ENCODE data around the gene PALM3. TPM values are rescaled to one million over a fixed set of nuclear protein-coding genes. Genes with fewer than 3 reads are reported as not detected.
"Not testable (repeated sequence)": the region's sequence is repeated elsewhere in the genome, so short reads cannot be mapped to it uniquely, and the experiment has no call there.

PALM3 gene
- total and polyA plus RNA-seq, 2 experiments from 2014 or later, result 2.1 to 3.4 TPM

DNA sequence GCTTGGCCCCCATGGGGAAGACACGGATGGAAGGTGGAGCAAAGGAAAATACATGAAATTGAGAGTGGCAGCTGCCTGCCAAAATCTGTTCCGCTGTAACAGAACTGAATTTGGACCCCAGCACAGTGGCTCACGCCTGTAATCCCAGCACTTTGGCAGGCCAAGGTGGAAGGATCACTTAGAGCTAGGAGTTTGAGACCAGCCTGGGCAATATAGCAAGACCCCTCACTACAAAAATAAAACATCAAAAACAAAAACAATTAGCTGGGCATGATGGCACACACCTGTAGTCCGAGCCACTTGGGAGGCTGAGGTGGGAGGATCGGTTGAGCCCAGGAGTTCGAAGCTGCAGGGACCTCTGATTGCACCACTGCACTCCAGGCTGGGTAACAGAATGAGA is 9.4 kb downstream of the PALM3 start:
- Histone ChIP-seq H3K79me2 (no peaks in the 10 kb centered on the region), H4K20me1 (ENCODE audit: insufficient read depth, poor library complexity, severe bottlenecking) (no peaks in the 10 kb centered on the region), H3K36me3 (replicated peaks; ENCODE audit: insufficient read depth, low read depth) (no peaks in the 10 kb centered on the region), H3K9me3 (ENCODE audit: low read depth) (no peaks in the 10 kb centered on the region), H3K27me3 (no peaks in the 10 kb centered on the region), H3K27ac (no peak overlapping the region), H3K4me1 (ENCODE audit: insufficient read depth) (no peaks in the 10 kb centered on the region), H2AFZ (no peak overlapping the region), H3K4me3 (no peak overlapping the region), H3K4me2 (no peak overlapping the region), H3K9me2 (replicated peaks; ENCODE audit: insufficient read depth) (no peaks in the 10 kb centered on the region)
- TF ChIP-seq CTCF (IDR thresholded peaks at IDR 0.05; ENCODE audit: poor library complexity), result no peak
- no peak for TF ChIP-seq EZH2 (IDR thresholded peaks at IDR 0.05; ENCODE audit: borderline replicate concordance)
- TF ChIP-seq EZH2phosphoT487 (IDR thresholded peaks at IDR 0.05; ENCODE audit: low read depth, severe bottlenecking, unreplicated experiment), result no peak
- WGBS (ENCODE audit: low lambda C conversion rate, missing lambda C conversion rate), result 91% methylated on average over 6 of the region's 6 CpGs
- no peak for DNase-seq (ENCODE audit: low spot score)

- 83% methylated on average over 4 of the region's 9 CpGs for WGBS (ENCODE audit: low lambda C conversion rate, missing lambda C conversion rate)
- no peaks in the 10 kb centered on the region for H3K4me1 ChIP-seq (ENCODE audit: insufficient read depth)
- H3K79me2 ChIP-seq, result no peaks in the 10 kb centered on the region
- TF ChIP-seq EZH2phosphoT487 (IDR thresholded peaks at IDR 0.05; ENCODE audit: low read depth, severe bottlenecking, unreplicated experiment), result no peak
- TF ChIP-seq EZH2 (IDR thresholded peaks at IDR 0.05; ENCODE audit: borderline replicate concordance), result no peak
- TF ChIP-seq CTCF (IDR thresholded peaks at IDR 0.05; ENCODE audit: poor library complexity), result no peak
- no peaks in the 10 kb centered on the region for H3K9me2 ChIP-seq (replicated peaks; ENCODE audit: insufficient read depth)
- H3K36me3 ChIP-seq (replicated peaks; ENCODE audit: insufficient read depth, low read depth), result no peaks in the 10 kb centered on the region
- H3K4me2 ChIP-seq, result no peak overlapping the region
- no peaks in the 10 kb centered on the region for H3K27me3 ChIP-seq
- no peak overlapping the region for H3K27ac ChIP-seq
- no peak overlapping the region for H2AFZ ChIP-seq
- no peaks in the 10 kb centered on the region for H3K9me3 ChIP-seq (ENCODE audit: low read depth)
- DNase-seq (ENCODE audit: low spot score), result no peak
- no peak overlapping the region for H3K4me3 ChIP-seq
- no peaks in the 10 kb centered on the region for H4K20me1 ChIP-seq (ENCODE audit: insufficient read depth, poor library complexity, severe bottlenecking)
Measured at GRCh38 chr19:14051980-14052379, 9.9 kb downstream of the PALM3 start.

DNA sequence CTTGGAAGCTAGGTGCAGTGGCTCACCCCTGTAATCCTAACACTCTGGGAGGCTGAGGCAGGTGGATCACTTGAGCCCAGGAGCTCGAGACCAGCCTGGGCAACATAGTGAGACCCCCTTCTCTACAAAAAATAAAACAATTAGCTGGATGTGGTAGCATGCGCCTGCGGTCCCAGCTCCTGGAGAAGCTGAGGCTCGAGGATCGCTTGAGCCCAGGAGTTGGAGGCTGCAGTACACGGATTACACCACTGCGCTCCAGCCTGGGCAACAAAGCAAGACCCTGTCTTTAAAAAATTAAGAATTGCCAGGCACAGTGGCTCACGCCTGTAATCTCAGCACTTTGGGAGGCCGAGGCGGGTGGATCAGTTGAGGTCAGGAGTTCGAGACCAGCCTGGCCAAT is 10.9 kb downstream of the PALM3 start:
- H3K4me3 ChIP-seq; H3K27me3 ChIP-seq; H4K20me1 ChIP-seq (ENCODE audit: insufficient read depth, poor library complexity, severe bottlenecking); H3K4me2 ChIP-seq; H3K4me1 ChIP-seq (ENCODE audit: insufficient read depth); H3K9me3 ChIP-seq (ENCODE audit: low read depth); H2AFZ ChIP-seq; H3K9me2 ChIP-seq (replicated peaks; ENCODE audit: insufficient read depth); H3K36me3 ChIP-seq (replicated peaks; ENCODE audit: insufficient read depth, low read depth); H3K27ac ChIP-seq; DNase-seq (ENCODE audit: low spot score); H3K79me2 ChIP-seq: not testable (repeated sequence)
- 95% methylated on average over 11 of the region's 11 CpGs for WGBS (ENCODE audit: low lambda C conversion rate, missing lambda C conversion rate)

DNA sequence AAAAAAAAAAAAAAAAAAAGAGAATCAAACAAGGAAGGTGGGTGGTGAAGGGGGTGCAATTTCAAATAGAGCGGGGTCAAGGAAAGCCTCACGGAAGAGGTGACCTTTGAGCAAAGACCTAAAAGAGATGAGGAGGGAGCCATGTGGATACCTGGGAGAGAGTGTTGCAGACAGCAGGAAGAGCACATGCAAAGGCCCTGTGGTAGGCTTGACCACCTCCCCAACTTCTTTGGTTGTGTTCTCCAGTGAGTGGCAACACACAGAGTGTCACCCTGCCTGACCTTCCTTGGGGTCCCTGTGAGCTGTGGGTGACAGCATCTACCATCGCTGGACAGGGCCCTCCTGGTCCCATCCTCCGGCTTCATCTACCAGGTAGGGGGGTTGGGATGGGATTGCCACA is 11.4 kb downstream of the PALM3 start:
- Histone ChIP-seq H3K4me1 (ENCODE audit: insufficient read depth) (no peaks in the 10 kb centered on the region), H2AFZ (no peak overlapping the region), H3K79me2 (no peaks in the 10 kb centered on the region), H3K4me3 (no peak overlapping the region), H4K20me1 (ENCODE audit: insufficient read depth, poor library complexity, severe bottlenecking) (no peaks in the 10 kb centered on the region), H3K27me3 (no peaks in the 10 kb centered on the region), H3K9me3 (ENCODE audit: low read depth) (no peaks in the 10 kb centered on the region), H3K36me3 (replicated peaks; ENCODE audit: insufficient read depth, low read depth) (no peaks in the 10 kb centered on the region), H3K27ac (no peak overlapping the region), H3K4me2 (no peak overlapping the region), H3K9me2 (replicated peaks; ENCODE audit: insufficient read depth) (no peaks in the 10 kb centered on the region)
- 93% methylated on average over 4 of the region's 4 CpGs for WGBS (ENCODE audit: low lambda C conversion rate, missing lambda C conversion rate)
- TF ChIP-seq EZH2 (IDR thresholded peaks at IDR 0.05; ENCODE audit: borderline replicate concordance) (no peak), EZH2phosphoT487 (IDR thresholded peaks at IDR 0.05; ENCODE audit: low read depth, severe bottlenecking, unreplicated experiment) (no peak), CTCF (IDR thresholded peaks at IDR 0.05; ENCODE audit: poor library complexity) (no peak)
- DNase-seq (ENCODE audit: low spot score), result no peak

Data from hepatocyte (in vitro differentiated cells).